ENCODE measurements around the gene PITPNM3. TPM values are rescaled to one million over a fixed set of nuclear protein-coding genes. Genes with fewer than 3 reads are reported as not detected.

Gene PITPNM3
- total and polyA plus RNA-seq, 2 of the 13 experiments (the other 11 are each of a cell fraction or from before 2014, with no cell fraction given): 0.13 to 0.29 TPM

GRCh38 chr17:6439951-6440350 is 116.4 kb downstream of the PITPNM3 start:
- Histone ChIP-seq H3K4me3 (replicated peaks in 1 of 3; ENCODE audit: insufficient read depth in 1 of 3, low read depth in 2 of 3, low read length in 3 of 3) (no peak overlapping the region), H3K27me3 (ENCODE audit: control insufficient read depth in 1 of 2, insufficient read depth in 2 of 2, low read length in 2 of 2) (no peaks in the 10 kb centered on the region; a peak in 1 of 5 replicates), H3K4me2 (ENCODE audit: low read depth, low read length) (no peak overlapping the region), H3K4me1 (ENCODE audit: insufficient read depth, low read length) (peaks cover 25% of the 10 kb centered on the region), H2AFZ (ENCODE audit: low read length) (no peak overlapping the region), H4K20me1 (ENCODE audit: insufficient read depth, low read length) (no peaks in the 10 kb centered on the region), H3K27ac (ENCODE audit: extremely low read length, insufficient read depth, low read length) (no peak overlapping the region), H3K36me3 (replicated peaks in 1 of 2; ENCODE audit: control insufficient read depth in 1 of 2, insufficient read depth in 2 of 2, low read length in 2 of 2) (no peaks in the 10 kb centered on the region), H3K9ac (ENCODE audit: insufficient read depth, low read depth, low read length) (no peak overlapping the region), H3K9me3 (ENCODE audit: low read length) (no peaks in the 10 kb centered on the region), H3K79me2 (ENCODE audit: insufficient read depth, low read length) (no peaks in the 10 kb centered on the region)
- FAIRE-seq: no peak
- no TSS peak for BruUV-seq (replicated peaks)
- peak; percentile 8 for DNase-seq (ENCODE audit: low spot score)
- TF ChIP-seq ZNF331 (CRISPR knock-in tag; IDR thresholded peaks at IDR 0.05): no peak
- no peak for TF ChIP-seq SRF (IDR thresholded peaks at IDR 0.05; ENCODE audit: low read depth, low read length)
- TF ChIP-seq TOE1 (CRISPR knock-in tag; IDR thresholded peaks at IDR 0.05): no peak
- TF ChIP-seq TEF (CRISPR knock-in tag; IDR thresholded peaks at IDR 0.05): no peak
- TF ChIP-seq ZBTB25 (CRISPR knock-in tag; IDR thresholded peaks at IDR 0.05): no peak
- no peak for TF ChIP-seq ZNF790 (CRISPR knock-in tag; IDR thresholded peaks at IDR 0.05; ENCODE audit: borderline replicate concordance)
- no peak for TF ChIP-seq TMF1 (CRISPR knock-in tag; IDR thresholded peaks at IDR 0.05; ENCODE audit: low read depth)
- TF ChIP-seq ZNF615 (CRISPR knock-in tag; IDR thresholded peaks at IDR 0.05; ENCODE audit: borderline replicate concordance): no peak
- CTCF ChIA-PET (ENCODE audit: low intra/inter-chr PET ratio, low total read pairs): no interaction called here
- ATAC-seq: no peak
- WGBS (ENCODE audit: low lambda C conversion rate): 3% methylated on average over 4 of the region's 4 CpGs
- intact Hi-C loops (cut with micrococcal nuclease; ENCODE audit: unreplicated experiment): loop anchor here (5.0 kb wide), 1 partner anchor 853 kb away; no protein-coding TSS in a partner anchor
- in situ Hi-C loops (cut with HindIII; ENCODE audit: extremely low pct_ligation_motif_present, low pct_unique_long_range_greater_than_20kb): no loop called here
- POLR2A ChIA-PET: no interaction called here

Data from HepG2 (cell line).